Measurements from ENCODE around the gene RB1.

DNA sequence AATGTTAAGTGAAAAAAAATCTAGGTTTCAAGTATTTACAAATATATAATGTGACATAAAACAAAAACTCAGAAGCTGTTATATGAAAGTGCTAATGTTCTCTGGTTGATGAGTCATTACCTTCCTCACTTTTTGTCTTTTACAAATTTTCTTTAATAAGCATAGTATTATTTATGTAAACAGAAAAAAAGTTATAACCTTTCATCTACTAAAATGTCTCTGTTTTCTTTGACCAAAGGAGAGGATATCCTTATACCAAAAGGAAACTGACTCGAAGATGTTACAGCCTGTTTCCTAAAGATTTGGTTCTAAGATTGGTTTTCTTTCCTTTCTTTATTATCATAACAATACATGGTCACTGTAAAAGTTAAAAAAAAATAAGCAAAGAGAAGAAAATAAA lies 191.3 kb downstream of the RB1 start:
- no peak for TF ChIP-seq FOXP2 (optimal IDR thresholded peaks at IDR 0.05; ENCODE audit: borderline replicate concordance, extremely low read depth, extremely low read length, insufficient read depth)
- TF ChIP-seq SIN3A (IDR thresholded peaks at IDR 0.05; ENCODE audit: borderline replicate concordance, insufficient read depth, low read length): no peak
- TF ChIP-seq POLR2AphosphoS5 (IDR thresholded peaks at IDR 0.05; ENCODE audit: low read depth, low read length): no peak
- TF ChIP-seq, protein P1, sequence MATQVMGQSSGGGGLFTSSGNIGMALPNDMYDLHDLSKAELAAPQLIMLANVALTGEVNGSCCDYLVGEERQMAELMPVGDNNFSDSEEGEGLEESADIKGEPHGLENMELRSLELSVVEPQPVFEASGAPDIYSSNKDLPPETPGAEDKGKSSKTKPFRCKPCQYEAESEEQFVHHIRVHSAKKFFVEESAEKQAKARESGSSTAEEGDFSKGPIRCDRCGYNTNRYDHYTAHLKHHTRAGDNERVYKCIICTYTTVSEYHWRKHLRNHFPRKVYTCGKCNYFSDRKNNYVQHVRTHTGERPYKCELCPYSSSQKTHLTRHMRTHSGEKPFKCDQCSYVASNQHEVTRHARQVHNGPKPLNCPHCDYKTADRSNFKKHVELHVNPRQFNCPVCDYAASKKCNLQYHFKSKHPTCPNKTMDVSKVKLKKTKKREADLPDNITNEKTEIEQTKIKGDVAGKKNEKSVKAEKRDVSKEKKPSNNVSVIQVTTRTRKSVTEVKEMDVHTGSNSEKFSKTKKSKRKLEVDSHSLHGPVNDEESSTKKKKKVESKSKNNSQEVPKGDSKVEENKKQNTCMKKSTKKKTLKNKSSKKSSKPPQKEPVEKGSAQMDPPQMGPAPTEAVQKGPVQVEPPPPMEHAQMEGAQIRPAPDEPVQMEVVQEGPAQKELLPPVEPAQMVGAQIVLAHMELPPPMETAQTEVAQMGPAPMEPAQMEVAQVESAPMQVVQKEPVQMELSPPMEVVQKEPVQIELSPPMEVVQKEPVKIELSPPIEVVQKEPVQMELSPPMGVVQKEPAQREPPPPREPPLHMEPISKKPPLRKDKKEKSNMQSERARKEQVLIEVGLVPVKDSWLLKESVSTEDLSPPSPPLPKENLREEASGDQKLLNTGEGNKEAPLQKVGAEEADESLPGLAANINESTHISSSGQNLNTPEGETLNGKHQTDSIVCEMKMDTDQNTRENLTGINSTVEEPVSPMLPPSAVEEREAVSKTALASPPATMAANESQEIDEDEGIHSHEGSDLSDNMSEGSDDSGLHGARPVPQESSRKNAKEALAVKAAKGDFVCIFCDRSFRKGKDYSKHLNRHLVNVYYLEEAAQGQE (IDR thresholded peaks at IDR 0.05; ENCODE audit: insufficient read depth in 1 of 2, low read depth in 2 of 2, low read length in 2 of 2): no peak
- no peak for TF ChIP-seq TAF1 (IDR thresholded peaks at IDR 0.05; ENCODE audit: borderline replicate concordance, insufficient read depth, low read length)

Data from PFSK-1 (cell line).